Mesendoderm (in vitro differentiated cells): ENCODE data around the gene PSMA7.
A peak's percentile ranks its signal among the peaks of the same experiment; 100 is the strongest.
"Not testable (repeated sequence)": the region's sequence is repeated elsewhere in the genome, so short reads cannot be mapped to it uniquely, and the experiment has no call there.

Source experiments
- DNase-seq: peaks from one replicate; pipeline ENCODE4 v3.0.0; 2013
- H2AK5ac ChIP-seq: 2 replicates; pipeline ENCODE4 v1.6.1; 2013; ENCODE audit warnings: low read length, inconsistent platforms
- H2BK120ac ChIP-seq: 2 replicates; pipeline ENCODE4 v1.6.1; 2013; ENCODE audit warnings: low read depth, mild to moderate bottlenecking, low read length, moderate library complexity, mixed read lengths
- H2BK15ac ChIP-seq: replicated peaks from 2 replicates; pipeline ENCODE4 v1.6.1; 2013; ENCODE audit warnings: low read depth, mild to moderate bottlenecking, moderate library complexity
- H2BK5ac ChIP-seq: 2 replicates; pipeline ENCODE4 v1.6.1; 2013; ENCODE audit warnings: low read length, inconsistent platforms
- H3K18ac ChIP-seq: 2 replicates; pipeline ENCODE4 v1.6.1; 2013; ENCODE audit warnings: mild to moderate bottlenecking, low read length, mixed read lengths
- H3K23ac ChIP-seq: one replicate; pipeline ENCODE4 v1.6.1; 2013; ENCODE audit warnings: low read length
- H3K27ac ChIP-seq: 2 replicates; pipeline ENCODE4 v1.5.1; 2013; ENCODE audit warnings: low read depth, mild to moderate bottlenecking, inconsistent platforms, low read length, moderate library complexity
- H3K27me3 ChIP-seq: 2 replicates; pipeline ENCODE4 v1.6.1; 2013; ENCODE audit warnings: low read length, control low read depth, mild to moderate bottlenecking, inconsistent platforms; ENCODE audit not compliant: insufficient read depth, poor library complexity
- H3K36me3 ChIP-seq: 2 replicates; pipeline ENCODE4 v1.6.1; 2013; ENCODE audit warnings: low read length, inconsistent platforms; ENCODE audit not compliant: control insufficient read depth, insufficient read depth
- H3K4ac ChIP-seq: one replicate; pipeline ENCODE4 v1.6.1; 2013; ENCODE audit warnings: low read depth, mild to moderate bottlenecking, low read length, moderate library complexity
- H3K4me1 ChIP-seq: 2 replicates; pipeline ENCODE4 v1.6.1; 2013; ENCODE audit warnings: low read depth, low read length, inconsistent platforms; ENCODE audit not compliant: control insufficient read depth
- H3K4me2 ChIP-seq: 2 replicates; pipeline ENCODE4 v1.6.1; 2013; ENCODE audit warnings: low read length
- H3K4me3 ChIP-seq: 2 replicates; pipeline ENCODE4 v1.5.1; 2013; ENCODE audit warnings: mild to moderate bottlenecking, low read length
- H3K56ac ChIP-seq: one replicate; pipeline ENCODE4 v1.6.1; 2013; ENCODE audit warnings: low read length
- H3K79me1 ChIP-seq: 2 replicates; pipeline ENCODE4 v1.6.1; 2013; ENCODE audit warnings: low read length, inconsistent platforms
- H3K79me2 ChIP-seq: 2 replicates; pipeline ENCODE4 v1.6.1; 2013; ENCODE audit warnings: mild to moderate bottlenecking, low read length; ENCODE audit not compliant: control insufficient read depth, insufficient read depth
- H3K9ac ChIP-seq: 2 replicates; pipeline ENCODE4 v1.6.1; 2013; ENCODE audit warnings: low read length, inconsistent platforms
- H4K5ac ChIP-seq: one replicate; pipeline ENCODE4 v1.6.1; 2013; ENCODE audit warnings: low read length
- H4K8ac ChIP-seq: one replicate; pipeline ENCODE4 v1.6.1; 2013; ENCODE audit warnings: low read depth, mild to moderate bottlenecking, control low read depth, low read length, moderate library complexity
- WGBS: extraction: QIAGEN DNeasy Blood & Tissue Kit; methylation state at CpG from one replicate; pipeline ENCODE4 v1.1.7; 2013; ENCODE audit warnings: low lambda C conversion rate, missing lambda C conversion rate; ENCODE audit not compliant: insufficient coverage; ENCODE audit errors: extremely low coverage; 5-methylcytosine and 5-hydroxymethylcytosine counted together

Gene PSMA7

DNA sequence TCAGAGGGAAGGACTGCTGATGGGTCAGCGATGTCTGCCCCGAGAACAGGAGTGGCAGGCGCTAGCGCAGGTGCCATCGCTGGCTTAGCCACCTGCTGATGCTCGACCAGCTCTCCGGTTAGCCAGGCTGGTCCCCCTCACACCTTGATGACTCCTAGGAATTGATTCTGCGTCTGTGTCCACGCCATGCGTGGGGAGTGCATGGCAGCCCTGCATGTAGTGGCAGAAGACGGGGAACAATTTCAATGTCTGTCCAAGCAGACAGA, 7.0 kb upstream of the PSMA7 start:
- H3K4me2 ChIP-seq = no peak overlapping the region
- no peak overlapping the region for H2BK15ac ChIP-seq
- no peak for DNase-seq
- H2BK120ac ChIP-seq = no peak overlapping the region
- no peak overlapping the region for H2AK5ac ChIP-seq
- H3K23ac ChIP-seq = peak overlapping the region; percentile 45
- no peak overlapping the region for H2BK5ac ChIP-seq
- H4K5ac ChIP-seq = no peak overlapping the region
- no peak overlapping the region for H3K4ac ChIP-seq
- H3K56ac ChIP-seq = no peak overlapping the region
- H3K27ac ChIP-seq = no peak overlapping the region
- H3K36me3 ChIP-seq = peaks cover 2% of the 10 kb centered on the region
- no peak overlapping the region for H3K4me3 ChIP-seq
- no peak overlapping the region for H4K8ac ChIP-seq
- no peak overlapping the region for H3K18ac ChIP-seq
- no peak overlapping the region for H3K9ac ChIP-seq
- H3K4me1 ChIP-seq = peaks cover 12% of the 10 kb centered on the region
- no CpG with 5 or more reads among the region's 11 CpGs for WGBS
- peaks cover 46% of the 10 kb centered on the region for H3K79me1 ChIP-seq
- peaks cover 89% of the 10 kb centered on the region for H3K79me2 ChIP-seq
- no peaks in the 10 kb centered on the region for H3K27me3 ChIP-seq

GRCh38 chr20:62149532-62150309, 6.5 kb upstream of the PSMA7 start:
- H3K23ac ChIP-seq = peak overlapping the region; percentile 45
- H3K18ac ChIP-seq = no peak overlapping the region
- H3K4me2 ChIP-seq = no peak overlapping the region
- peaks cover 2% of the 10 kb centered on the region for H3K36me3 ChIP-seq
- H2BK15ac ChIP-seq = no peak overlapping the region
- peaks cover 94% of the 10 kb centered on the region for H3K79me2 ChIP-seq
- no peak overlapping the region for H2BK5ac ChIP-seq
- H2BK120ac ChIP-seq = no peak overlapping the region
- H3K4me3 ChIP-seq = no peak overlapping the region
- no peak overlapping the region for H3K9ac ChIP-seq
- peak; percentile 91 for DNase-seq
- H3K27me3 ChIP-seq = no peaks in the 10 kb centered on the region
- H4K8ac ChIP-seq = no peak overlapping the region
- peaks cover 13% of the 10 kb centered on the region for H3K4me1 ChIP-seq
- no CpG with 5 or more reads among the region's 24 CpGs for WGBS
- H2AK5ac ChIP-seq = no peak overlapping the region
- peak overlapping the region; percentile 3 for H3K56ac ChIP-seq
- no peak overlapping the region for H3K27ac ChIP-seq
- H3K79me1 ChIP-seq = peaks cover 47% of the 10 kb centered on the region
- no peak overlapping the region for H4K5ac ChIP-seq
- no peak overlapping the region for H3K4ac ChIP-seq

DNA sequence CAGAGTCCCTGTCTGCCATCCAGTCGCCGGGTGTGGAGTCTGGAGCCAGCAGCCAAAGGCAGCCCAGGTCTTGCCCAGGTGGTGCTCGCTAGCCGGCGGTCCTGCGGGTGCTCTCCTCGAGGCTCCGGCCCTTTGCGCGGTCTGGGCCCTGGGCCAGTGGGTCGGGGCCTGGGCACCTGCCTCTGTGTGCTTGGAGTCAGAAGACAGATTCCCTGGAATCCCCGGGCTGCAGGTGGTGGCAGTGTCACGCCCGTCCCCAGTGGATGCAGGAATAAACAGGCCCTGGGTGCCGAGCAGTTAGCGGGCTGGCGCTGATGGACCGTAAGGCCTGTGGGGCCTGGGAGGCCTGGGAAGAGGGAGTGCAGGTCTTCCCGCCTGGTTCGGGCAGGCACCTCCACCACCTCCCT, 5.7 kb upstream of the PSMA7 start:
- Histone ChIP-seq H3K9ac (no peak overlapping the region), H4K8ac (no peak overlapping the region), H3K4me1 (peaks cover 15% of the 10 kb centered on the region), H3K4me2 (no peak overlapping the region), H3K18ac (no peak overlapping the region), H3K4me3 (no peak overlapping the region), H4K5ac (no peak overlapping the region), H3K27me3 (no peaks in the 10 kb centered on the region), H2BK5ac (no peak overlapping the region), H3K36me3 (peaks cover 2% of the 10 kb centered on the region), H2BK15ac (no peak overlapping the region), H3K23ac (no peak overlapping the region), H3K79me2 (peaks cover 95% of the 10 kb centered on the region), H3K79me1 (peaks cover 48% of the 10 kb centered on the region), H2BK120ac (no peak overlapping the region), H3K27ac (no peak overlapping the region), H3K56ac (no peak overlapping the region), H2AK5ac (no peak overlapping the region), H3K4ac (no peak overlapping the region)
- DNase-seq = no peak
- no CpG with 5 or more reads among the region's 20 CpGs for WGBS

DNA sequence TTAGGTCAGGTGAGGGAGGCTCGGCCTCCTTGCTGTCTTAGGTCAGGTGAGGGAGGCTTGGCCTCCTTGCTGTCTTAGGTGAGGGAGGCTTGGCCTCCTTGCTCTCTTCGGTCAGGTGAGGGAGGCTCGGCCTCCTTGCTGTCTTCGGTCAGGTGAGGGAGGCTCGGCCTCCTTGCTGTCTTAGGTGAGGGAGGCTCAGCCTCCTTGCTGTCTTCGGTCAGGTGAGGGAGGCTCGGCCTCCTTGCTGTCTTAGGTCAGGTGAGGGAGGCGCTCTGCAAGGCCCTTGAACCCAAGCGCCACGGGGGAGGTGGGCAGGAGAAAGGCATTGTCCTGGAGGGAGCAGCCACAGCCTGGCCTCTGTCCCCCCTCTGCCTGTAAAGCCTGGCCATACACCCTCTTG, 5.2 kb upstream of the PSMA7 start:
- Histone ChIP-seq H3K79me1 (peaks cover 42% of the 10 kb centered on the region), H3K56ac (peak overlapping the region; percentile 34), H3K79me2 (peaks cover 90% of the 10 kb centered on the region), H3K4me1 (peaks cover 15% of the 10 kb centered on the region)
- not testable (repeated sequence) for H4K5ac ChIP-seq, H2BK120ac ChIP-seq, H3K27ac ChIP-seq, H3K4me3 ChIP-seq, H2AK5ac ChIP-seq, H3K36me3 ChIP-seq, H3K4me2 ChIP-seq, H3K9ac ChIP-seq, H3K4ac ChIP-seq, H4K8ac ChIP-seq, H2BK15ac ChIP-seq, H3K27me3 ChIP-seq, H2BK5ac ChIP-seq, H3K18ac ChIP-seq, DNase-seq, H3K23ac ChIP-seq
- no CpG with 5 or more reads among the region's 10 CpGs for WGBS

DNA sequence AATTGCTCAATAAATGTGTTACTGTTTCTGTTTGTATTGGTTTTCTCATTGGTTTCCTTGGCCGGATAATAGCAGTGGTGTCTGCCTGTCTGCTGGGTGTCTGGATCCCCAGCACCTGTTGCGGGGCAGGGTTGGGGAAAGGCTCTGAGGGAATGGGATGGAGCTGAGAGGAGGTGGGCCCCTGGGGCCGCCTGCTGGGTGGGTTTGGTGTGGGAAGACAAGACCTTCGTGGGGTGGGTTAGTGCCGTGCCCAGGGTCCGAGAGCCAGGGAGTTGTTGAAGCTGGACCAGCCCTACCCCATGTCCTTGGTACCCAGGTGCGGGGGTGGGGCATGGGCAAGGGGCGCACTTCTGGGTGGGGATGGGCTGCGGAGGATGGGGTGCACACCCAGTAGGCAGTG, 4.3 kb upstream of the PSMA7 start:
- Histone ChIP-seq H4K5ac (no peak overlapping the region), H3K56ac (no peak overlapping the region), H3K4me2 (no peak overlapping the region), H3K79me1 (peaks cover 39% of the 10 kb centered on the region), H2AK5ac (no peak overlapping the region), H3K9ac (no peak overlapping the region), H2BK5ac (no peak overlapping the region), H2BK120ac (no peak overlapping the region), H3K27ac (no peak overlapping the region), H3K4ac (no peak overlapping the region), H3K79me2 (peaks cover 89% of the 10 kb centered on the region), H2BK15ac (no peak overlapping the region), H3K23ac (peak overlapping the region; percentile 3), H3K4me1 (peaks cover 15% of the 10 kb centered on the region), H3K36me3 (peaks cover 2% of the 10 kb centered on the region), H3K18ac (no peak overlapping the region), H4K8ac (no peak overlapping the region), H3K27me3 (no peaks in the 10 kb centered on the region), H3K4me3 (no peak overlapping the region)
- WGBS = no CpG with 5 or more reads among the region's 9 CpGs
- DNase-seq = no peak

DNA sequence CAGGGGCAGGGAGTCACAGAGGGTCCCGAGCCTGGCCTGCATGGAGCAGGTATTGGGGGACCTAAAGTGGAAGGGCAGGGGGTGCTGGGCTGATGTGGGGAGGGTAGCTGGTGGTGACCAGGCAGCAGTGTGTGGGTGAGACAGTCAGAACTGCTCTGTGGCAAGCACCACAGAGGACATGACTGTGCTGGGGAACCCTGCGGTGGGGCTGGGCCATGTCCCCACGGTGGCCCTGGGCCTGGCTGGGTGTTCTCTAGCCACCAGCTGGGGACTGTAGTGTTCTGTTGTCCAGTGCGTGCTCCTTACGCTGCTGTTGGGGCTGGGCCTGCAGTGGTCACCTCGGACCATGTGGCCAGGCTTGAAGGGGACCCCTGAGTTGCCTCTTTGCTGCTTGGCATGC, 3.9 kb upstream of the PSMA7 start:
- H3K56ac ChIP-seq = peak overlapping the region; percentile 7
- no peak overlapping the region for H4K8ac ChIP-seq
- no peak overlapping the region for H2BK15ac ChIP-seq
- H3K36me3 ChIP-seq = peaks cover 2% of the 10 kb centered on the region
- H3K27me3 ChIP-seq = no peaks in the 10 kb centered on the region
- DNase-seq = no peak
- peak overlapping the region; percentile 3 for H3K23ac ChIP-seq
- H3K9ac ChIP-seq = no peak overlapping the region
- peaks cover 89% of the 10 kb centered on the region for H3K79me2 ChIP-seq
- peaks cover 15% of the 10 kb centered on the region for H3K4me1 ChIP-seq
- peaks cover 38% of the 10 kb centered on the region for H3K79me1 ChIP-seq
- no CpG with 5 or more reads among the region's 6 CpGs for WGBS
- H3K4me2 ChIP-seq = no peak overlapping the region
- no peak overlapping the region for H3K4ac ChIP-seq
- no peak overlapping the region for H2AK5ac ChIP-seq
- H4K5ac ChIP-seq = no peak overlapping the region
- H3K27ac ChIP-seq = no peak overlapping the region
- no peak overlapping the region for H2BK120ac ChIP-seq
- H3K18ac ChIP-seq = no peak overlapping the region
- H2BK5ac ChIP-seq = no peak overlapping the region
- no peak overlapping the region for H3K4me3 ChIP-seq
